Neural cell (in vitro differentiated cells): ENCODE data around the gene USP6NL.

Experiments used
- CTCF ChIP-seq: fragments of 450-650 bp; IDR thresholded peaks from 2 replicates; pipeline ENCODE4 v1.5.1; 2014; ENCODE audit warnings: antibody characterized with exemption, mild to moderate bottlenecking, moderate library complexity; ENCODE audit not compliant: poor library complexity, severe bottlenecking
- EP300 ChIP-seq: fragments of 450-650 bp; conservative IDR thresholded peaks from 2 replicates; pipeline ENCODE4 v1.6.1; 2014; ENCODE audit warnings: antibody characterized with exemption, mild to moderate bottlenecking, moderate library complexity; ENCODE audit not compliant: poor library complexity, severe bottlenecking
- EZH2 ChIP-seq: fragments of 200-600, 300-800 bp; shearing (Covaris generic), sonication (generic); IDR thresholded peaks from 2 replicates; pipeline ENCODE4 v1.6.1; 2014; ENCODE audit warnings: antibody characterized with exemption, low read length, borderline replicate concordance, mild to moderate bottlenecking; ENCODE audit not compliant: insufficient read depth, poor library complexity, severe bottlenecking
- RAD21 ChIP-seq: fragments of 450-650 bp; conservative IDR thresholded peaks from 2 replicates; pipeline ENCODE4 v1.6.1; 2014; ENCODE audit warnings: antibody characterized with exemption, mild to moderate bottlenecking, moderate library complexity

GRCh38 chr10:11532306-11532705, 79.1 kb downstream of the USP6NL start:
- TF ChIP-seq EZH2, result no peak
- no peak for TF ChIP-seq CTCF
- TF ChIP-seq RAD21, result no peak
- no peak for TF ChIP-seq EP300
